Measurements from ENCODE around the gene ATP1B3.

The ATP1B3 gene

GRCh38 chr3:141834292-141834691, 42.2 kb upstream of the ATP1B3 start:
- H3K4me2 ChIP-seq (ENCODE audit: low read length), result no peak overlapping the region
- no peak overlapping the region for H3K27ac ChIP-seq (ENCODE audit: low read length)
- no peaks in the 10 kb centered on the region for H3K79me2 ChIP-seq (ENCODE audit: low read length)
- H2AFZ ChIP-seq (ENCODE audit: low read depth, low read length), result no peak overlapping the region
- peaks cover 3% of the 10 kb centered on the region; the same call in 1 of the 2 replicates for H3K27me3 ChIP-seq (ENCODE audit: low read depth, low read length)
- no peaks in the 10 kb centered on the region for H3K4me1 ChIP-seq (ENCODE audit: low read length)
- H3K36me3 ChIP-seq (replicated peaks; ENCODE audit: low read depth, low read length), result no peaks in the 10 kb centered on the region
- no peak for TF ChIP-seq EZH2phosphoT487 (IDR thresholded peaks at IDR 0.05; ENCODE audit: low read depth)
- TF ChIP-seq CTCF (IDR thresholded peaks at IDR 0.05; ENCODE audit: low read depth, low read length), result no peak
- no peaks in the 10 kb centered on the region for H4K20me1 ChIP-seq (ENCODE audit: insufficient read depth, low read length)
- no peaks in the 10 kb centered on the region for H3K9me3 ChIP-seq (ENCODE audit: insufficient read depth, low read length)
- H3K9ac ChIP-seq (ENCODE audit: low read length), result no peak overlapping the region
- no peak overlapping the region for H3K4me3 ChIP-seq (ENCODE audit: low read length)

- no peaks in the 10 kb centered on the region for H3K79me2 ChIP-seq (ENCODE audit: low read length)
- no peaks in the 10 kb centered on the region for H3K9me3 ChIP-seq (ENCODE audit: insufficient read depth, low read length)
- H3K27ac ChIP-seq (ENCODE audit: low read length), result no peak overlapping the region
- no peak overlapping the region for H3K9ac ChIP-seq (ENCODE audit: low read length)
- no peak overlapping the region for H3K4me3 ChIP-seq (ENCODE audit: low read length)
- H4K20me1 ChIP-seq (ENCODE audit: insufficient read depth, low read length), result no peaks in the 10 kb centered on the region
- no peak overlapping the region for H3K4me2 ChIP-seq (ENCODE audit: low read length)
- no peak for TF ChIP-seq CTCF (IDR thresholded peaks at IDR 0.05; ENCODE audit: low read depth, low read length)
- TF ChIP-seq EZH2phosphoT487 (IDR thresholded peaks at IDR 0.05; ENCODE audit: low read depth), result no peak
- peaks cover 3% of the 10 kb centered on the region; the same call in 1 of the 2 replicates for H3K27me3 ChIP-seq (ENCODE audit: low read depth, low read length)
- H3K4me1 ChIP-seq (ENCODE audit: low read length), result no peaks in the 10 kb centered on the region
- no peak overlapping the region for H2AFZ ChIP-seq (ENCODE audit: low read depth, low read length)
- H3K36me3 ChIP-seq (replicated peaks; ENCODE audit: low read depth, low read length), result no peaks in the 10 kb centered on the region
Measured at GRCh38 chr3:141835557-141836229, 40.8 kb upstream of the ATP1B3 start.

GRCh38 chr3:141839389-141839788, 37.1 kb upstream of the ATP1B3 start:
- no peak overlapping the region for H3K4me2 ChIP-seq (ENCODE audit: low read length)
- no peaks in the 10 kb centered on the region for H3K36me3 ChIP-seq (replicated peaks; ENCODE audit: low read depth, low read length)
- no peaks in the 10 kb centered on the region for H3K27me3 ChIP-seq (ENCODE audit: low read depth, low read length)
- no peaks in the 10 kb centered on the region for H3K4me1 ChIP-seq (ENCODE audit: low read length)
- no peak overlapping the region for H2AFZ ChIP-seq (ENCODE audit: low read depth, low read length)
- H3K27ac ChIP-seq (ENCODE audit: low read length), result no peak overlapping the region
- no peaks in the 10 kb centered on the region for H3K79me2 ChIP-seq (ENCODE audit: low read length)
- no peak overlapping the region for H3K9ac ChIP-seq (ENCODE audit: low read length)
- H3K9me3 ChIP-seq (ENCODE audit: insufficient read depth, low read length), result no peaks in the 10 kb centered on the region
- no peaks in the 10 kb centered on the region for H4K20me1 ChIP-seq (ENCODE audit: insufficient read depth, low read length)
- H3K4me3 ChIP-seq (ENCODE audit: low read length), result no peak overlapping the region
- TF ChIP-seq CTCF (IDR thresholded peaks at IDR 0.05; ENCODE audit: low read depth, low read length) (no peak), EZH2phosphoT487 (IDR thresholded peaks at IDR 0.05; ENCODE audit: low read depth) (no peak)

- Histone ChIP-seq H3K4me2 (ENCODE audit: low read length) (no peak overlapping the region), H2AFZ (ENCODE audit: low read depth, low read length) (no peak overlapping the region), H3K9ac (ENCODE audit: low read length) (no peak overlapping the region), H3K36me3 (replicated peaks; ENCODE audit: low read depth, low read length) (no peaks in the 10 kb centered on the region), H3K27ac (ENCODE audit: low read length) (no peak overlapping the region), H3K27me3 (ENCODE audit: low read depth, low read length) (no peaks in the 10 kb centered on the region), H3K79me2 (ENCODE audit: low read length) (no peaks in the 10 kb centered on the region), H4K20me1 (ENCODE audit: insufficient read depth, low read length) (no peaks in the 10 kb centered on the region), H3K4me3 (ENCODE audit: low read length) (no peak overlapping the region), H3K4me1 (ENCODE audit: low read length) (no peaks in the 10 kb centered on the region), H3K9me3 (ENCODE audit: insufficient read depth, low read length) (no peaks in the 10 kb centered on the region)
- TF ChIP-seq CTCF (IDR thresholded peaks at IDR 0.05; ENCODE audit: low read depth, low read length) (no peak), EZH2phosphoT487 (IDR thresholded peaks at IDR 0.05; ENCODE audit: low read depth) (no peak)
Measured at GRCh38 chr3:141840737-141841544, 35.5 kb upstream of the ATP1B3 start.

Measured in OCI-LY3 (cell line).